IPS-18c (cell line): ENCODE data around the gene NCBP2L.
"Not testable (repeated sequence)": the region's sequence is repeated elsewhere in the genome, so short reads cannot be mapped to it uniquely, and the experiment has no call there.

Experiments
- H3K4me3 ChIP-seq: 2 replicates; pipeline ENCODE4 v1.7.0; 2013; ENCODE audit warnings: low read depth, mild to moderate bottlenecking, low read length, moderate library complexity; ENCODE audit not compliant: insufficient read depth
- H3K9me3 ChIP-seq: one replicate; pipeline ENCODE4 v1.6.1; 2013; ENCODE audit warnings: mild to moderate bottlenecking, low read length, moderate library complexity; ENCODE audit not compliant: control insufficient read depth, insufficient read depth

NCBP2L gene

DNA sequence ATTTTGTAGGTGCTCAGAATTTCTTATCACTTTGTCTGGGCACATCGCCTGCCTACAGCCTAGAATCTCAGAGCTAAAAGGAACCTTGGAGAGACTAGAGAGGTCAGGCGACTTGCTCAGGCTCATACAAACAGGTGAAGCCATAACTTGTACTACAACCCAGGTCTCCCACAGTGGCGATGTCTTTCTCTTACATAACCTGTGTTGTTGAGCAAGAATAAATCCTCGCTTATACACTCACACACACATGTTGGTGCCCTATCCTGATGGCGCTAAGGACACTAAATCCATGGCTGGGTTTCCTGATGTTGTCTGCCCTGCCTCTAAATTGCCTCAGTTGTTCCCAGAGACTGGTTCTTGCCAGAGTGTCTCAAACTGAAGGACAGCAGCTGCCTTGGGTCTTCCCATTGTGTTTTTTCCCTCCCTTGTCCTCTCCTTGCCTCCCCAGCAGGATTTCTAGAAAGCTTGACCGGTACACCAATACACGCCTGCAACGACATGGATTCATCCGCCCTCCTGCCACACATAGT lies 3.6 kb upstream of the NCBP2L start:
- Histone ChIP-seq H3K9me3 (peaks cover 2% of the 10 kb centered on the region), H3K4me3 (no peak overlapping the region)

DNA sequence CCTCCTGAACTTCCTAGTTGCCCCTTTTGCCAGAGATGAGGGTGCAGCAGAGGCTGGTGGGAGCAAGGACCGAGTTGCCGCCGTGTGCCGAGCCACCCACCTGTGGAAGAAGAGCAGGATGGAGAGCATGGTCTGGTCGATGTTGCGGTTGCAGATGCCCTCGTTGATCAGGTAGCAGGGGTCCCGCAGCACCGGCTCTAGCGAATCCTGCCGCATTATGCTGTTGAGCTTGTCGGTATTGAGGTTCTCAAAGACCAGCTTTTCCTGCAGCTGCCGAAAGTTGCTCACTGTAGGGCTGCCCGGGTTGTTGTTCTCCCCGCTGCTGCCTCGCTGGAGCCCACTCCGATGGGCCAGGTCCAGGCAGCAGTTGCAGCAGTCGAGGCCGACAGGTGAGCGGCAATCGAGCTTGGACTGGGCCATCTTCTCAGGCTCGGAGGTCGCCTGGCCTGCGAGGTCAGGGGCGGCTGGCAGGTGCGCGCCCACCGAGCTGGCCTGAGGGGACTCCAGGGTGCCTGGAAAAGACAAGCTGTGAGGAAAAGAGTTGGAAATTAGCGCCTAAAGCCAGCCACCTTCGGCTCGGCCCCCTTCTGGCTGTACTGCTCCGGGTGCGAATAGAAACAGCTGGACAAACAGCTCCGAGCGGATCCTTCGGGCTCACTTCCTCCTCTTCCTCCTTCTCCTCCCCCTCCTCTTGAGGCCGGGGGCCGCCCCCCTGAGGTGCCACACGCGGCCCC lies 2.4 kb upstream of the NCBP2L start:
- Histone ChIP-seq H3K4me3 (peak overlapping the region; percentile 61), H3K9me3 (peaks cover 2% of the 10 kb centered on the region)

DNA sequence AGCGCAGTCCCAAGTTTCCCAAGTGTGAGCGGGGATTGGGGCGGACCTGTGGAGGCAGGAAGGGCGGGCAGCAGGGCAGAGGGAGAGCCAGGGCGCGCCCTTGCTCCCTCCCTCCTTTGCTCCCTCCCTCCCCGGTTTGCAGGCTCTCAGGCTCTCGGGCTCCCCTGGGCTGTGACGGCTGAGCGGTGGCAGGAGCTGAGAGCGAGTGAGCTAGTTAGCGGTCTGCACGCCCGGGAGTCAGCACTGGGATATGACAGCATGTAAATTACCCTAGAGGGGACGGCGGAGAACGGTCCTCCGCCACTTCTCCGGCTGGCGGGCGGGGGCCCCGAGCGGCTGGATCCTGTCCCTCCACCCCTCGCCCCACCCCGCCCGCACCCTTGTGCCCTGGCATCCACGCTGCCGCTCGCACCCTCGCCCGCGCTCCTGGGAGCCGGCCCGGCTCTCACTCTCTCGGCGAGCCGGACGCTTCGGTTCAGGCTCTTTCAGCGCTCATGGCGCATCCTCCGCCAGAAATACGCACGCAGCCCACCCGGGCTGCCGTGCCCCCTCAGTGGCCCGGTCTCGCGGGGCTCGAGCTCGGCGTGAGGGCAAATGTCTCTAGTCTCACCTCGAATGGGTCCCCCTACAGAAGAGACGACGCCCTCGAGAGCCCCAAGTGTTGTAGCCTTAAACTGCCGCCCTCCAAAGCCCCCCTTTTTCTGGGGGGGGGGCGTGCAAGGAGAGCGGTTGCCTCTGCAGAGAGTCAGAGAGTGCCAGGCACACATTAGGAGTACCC lies 1.6 kb upstream of the NCBP2L start, which contains the start of gene TSC22D3:
TSS of gene TSC22D3 (minus strand) at position 54 of the 778 bp plus-strand sequence. CDS start 368 bp downstream, outside the sequence.
- Histone ChIP-seq H3K4me3 (peak within 1 kb of the TSS; percentile 61), H3K9me3 (peaks cover 2% of the 10 kb centered on the region)

DNA sequence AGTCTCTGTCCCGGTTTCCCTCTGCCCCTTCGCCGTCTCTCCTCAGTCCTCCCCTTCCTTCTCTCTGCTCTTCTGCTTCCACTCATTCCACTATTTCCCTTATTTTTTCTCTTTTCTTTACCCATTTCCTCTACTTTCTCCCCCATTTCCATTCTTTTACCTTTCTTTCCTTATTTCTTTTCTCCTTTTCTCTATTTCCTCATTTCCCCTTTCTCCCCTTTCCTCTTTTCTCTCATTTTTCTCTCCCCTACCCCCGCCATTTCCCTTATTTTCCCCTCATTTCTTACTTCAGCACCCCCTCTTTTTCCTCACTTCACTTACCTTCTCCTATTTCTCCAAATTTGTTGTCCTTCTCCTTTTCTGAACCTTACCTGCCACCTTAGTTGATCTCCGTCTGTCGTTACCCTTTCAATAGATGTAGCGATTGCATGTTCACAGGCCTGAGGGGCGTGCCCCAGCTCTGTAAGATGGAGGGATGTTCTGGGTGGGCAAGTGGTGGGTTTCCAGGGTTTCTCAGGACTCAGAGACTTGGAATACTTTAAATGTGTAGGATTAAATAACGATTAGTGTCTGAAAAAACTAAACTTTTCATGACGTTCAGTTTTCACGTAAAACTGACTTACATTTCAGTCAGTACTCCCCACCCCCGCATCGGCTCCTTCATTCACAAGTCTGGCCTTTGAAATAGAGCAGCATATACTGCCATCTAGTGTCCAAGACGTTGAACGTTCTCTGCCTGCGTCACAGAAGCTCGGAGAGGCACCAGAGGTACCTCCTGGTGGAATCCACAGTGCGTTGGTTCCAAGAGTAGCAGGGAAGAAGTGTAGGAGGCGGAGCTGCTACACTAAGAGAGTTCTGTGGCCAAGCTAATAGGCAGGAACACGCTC lies 641 bp upstream of the NCBP2L start:
- H3K9me3 ChIP-seq = peaks cover 2% of the 10 kb centered on the region
- H3K4me3 ChIP-seq = peak overlapping the region; percentile 61; the same call in 1 of the 2 replicates

DNA sequence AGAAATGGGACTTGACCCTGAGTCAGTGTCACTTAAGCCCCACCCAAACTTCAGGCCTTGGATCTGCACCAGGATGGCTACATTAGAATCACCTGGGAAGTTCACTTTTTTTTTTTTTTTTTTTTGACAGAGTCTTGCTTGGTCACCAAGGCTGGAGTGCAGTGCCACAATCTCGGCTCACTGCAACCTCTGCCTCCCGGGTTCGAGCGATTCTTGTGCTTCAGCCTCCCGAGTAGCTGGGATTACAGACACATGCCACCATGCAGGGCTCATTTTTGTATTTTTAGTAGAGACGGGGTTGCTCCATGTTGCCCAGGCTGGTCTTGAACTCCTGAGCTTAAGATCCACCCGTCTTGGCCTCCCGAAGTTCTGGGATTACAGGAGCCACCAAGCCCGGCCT lies 3.0 kb downstream of the NCBP2L start:
- Histone ChIP-seq H3K9me3 (no peaks in the 10 kb centered on the region), H3K4me3 (no peak overlapping the region)

DNA sequence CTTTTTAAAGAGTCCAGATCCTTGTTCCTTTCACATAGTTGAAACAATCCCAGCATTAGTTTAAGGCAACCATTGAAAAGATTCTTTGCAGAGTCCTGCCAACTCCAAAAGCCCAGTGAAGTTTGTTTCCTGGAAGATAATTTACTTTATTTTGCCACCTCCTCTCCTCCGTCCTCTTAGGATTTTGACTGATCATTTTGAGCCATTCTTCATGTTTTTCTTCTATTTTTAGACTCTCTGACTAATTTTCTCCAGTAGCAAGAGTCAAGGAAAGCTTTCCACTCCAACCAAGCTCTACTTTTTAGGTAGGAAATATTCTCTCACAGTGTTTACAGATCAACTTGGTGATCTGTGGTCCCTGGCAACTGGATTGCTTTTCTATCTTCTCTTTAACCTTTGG lies 10.3 kb downstream of the NCBP2L start:
- Histone ChIP-seq H3K4me3 (no peak overlapping the region), H3K9me3 (no peaks in the 10 kb centered on the region)

DNA sequence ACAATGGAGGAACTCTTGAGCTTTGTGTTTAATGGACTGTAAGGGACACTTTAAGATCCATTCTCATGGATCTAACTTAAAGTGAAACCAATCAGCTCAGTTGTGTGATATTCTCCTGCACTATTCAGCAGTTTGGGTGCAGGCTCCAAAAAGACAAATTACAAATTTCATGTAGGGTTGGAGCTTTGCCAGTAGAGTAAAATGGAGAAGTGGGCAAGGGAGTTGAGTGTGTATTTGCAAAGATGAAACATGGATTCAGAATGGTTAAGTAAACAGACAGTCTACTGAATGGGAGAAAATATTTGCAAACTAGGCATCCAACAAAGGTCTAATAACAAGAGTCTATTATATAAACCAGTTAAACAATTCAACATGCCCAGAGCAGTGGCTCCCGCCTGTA lies 26.9 kb downstream of the NCBP2L start:
- Histone ChIP-seq H3K4me3 (no peak overlapping the region), H3K9me3 (no peaks in the 10 kb centered on the region)

DNA sequence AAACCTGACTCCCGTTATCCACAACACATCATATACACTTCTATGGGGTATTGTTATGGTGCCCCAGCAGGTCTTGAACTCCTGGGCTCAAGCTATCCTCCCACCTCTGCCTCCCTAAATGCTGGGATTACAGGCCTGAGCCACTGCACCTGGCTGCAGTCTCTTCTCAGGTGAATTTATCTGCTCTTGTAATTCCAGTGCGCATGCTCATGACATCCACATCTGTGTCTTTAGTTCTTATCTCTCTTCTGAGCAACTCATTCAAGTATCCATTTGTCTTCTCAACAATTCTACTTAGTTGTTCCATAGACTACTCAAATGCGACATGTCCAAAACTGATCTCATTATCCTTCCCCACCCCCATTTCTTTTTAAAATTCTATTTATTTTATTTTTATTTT lies 27.6 kb downstream of the NCBP2L start:
- H3K9me3 ChIP-seq = no peaks in the 10 kb centered on the region
- H3K4me3 ChIP-seq = no peak overlapping the region

DNA sequence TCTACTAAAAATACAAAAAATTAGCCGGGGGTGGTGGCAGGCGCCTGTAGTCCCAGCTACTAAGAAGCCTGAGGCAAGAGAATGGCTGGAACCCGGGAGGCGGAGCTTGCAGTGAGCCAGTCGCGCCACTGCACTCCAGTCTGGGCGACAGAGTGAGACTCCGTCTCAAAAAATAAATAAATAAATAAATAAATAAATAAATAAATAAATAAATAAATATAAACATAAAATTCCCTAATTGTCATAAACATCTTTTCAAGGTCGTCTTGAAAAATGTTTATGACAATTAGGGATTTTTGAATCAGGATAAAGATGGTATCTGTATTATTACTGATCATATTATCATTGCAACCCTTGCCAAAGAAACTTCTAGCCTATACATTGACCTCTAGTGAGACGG lies 32.5 kb downstream of the NCBP2L start:
- H3K4me3 ChIP-seq, H3K9me3 ChIP-seq: not testable (repeated sequence)

DNA sequence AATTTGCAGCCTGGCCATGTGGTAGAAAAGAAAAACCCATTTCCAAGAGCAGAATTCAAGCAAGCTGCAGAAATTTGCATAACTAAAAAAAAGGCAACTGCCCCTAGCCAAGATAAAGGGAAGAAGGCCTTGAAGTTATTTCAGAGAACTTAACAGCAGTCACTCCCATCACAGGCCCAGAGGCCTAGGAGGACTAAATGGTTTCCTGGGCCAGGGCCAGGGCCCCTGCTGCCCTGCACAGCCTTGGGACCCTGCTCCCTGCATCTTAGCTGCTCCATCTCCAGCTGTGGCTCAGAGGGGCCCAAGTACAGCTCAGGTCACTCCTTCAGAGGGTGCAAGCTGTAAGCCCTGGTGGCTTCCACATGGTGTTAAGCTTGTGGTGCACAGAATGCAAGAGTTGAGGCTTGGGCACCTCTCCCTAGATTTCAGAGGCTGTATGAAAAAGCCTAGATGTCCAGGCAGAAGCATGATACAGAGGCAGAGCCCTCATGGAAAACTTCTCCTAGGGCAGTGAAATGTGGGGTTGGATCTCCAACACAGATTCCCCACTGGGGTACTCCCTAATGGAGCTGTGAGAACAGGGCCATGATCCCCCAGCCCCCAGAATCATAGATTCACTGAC lies 41.5 kb downstream of the NCBP2L start:
- H3K4me3 ChIP-seq = no peak overlapping the region
- H3K9me3 ChIP-seq = peaks cover 13% of the 10 kb centered on the region

DNA sequence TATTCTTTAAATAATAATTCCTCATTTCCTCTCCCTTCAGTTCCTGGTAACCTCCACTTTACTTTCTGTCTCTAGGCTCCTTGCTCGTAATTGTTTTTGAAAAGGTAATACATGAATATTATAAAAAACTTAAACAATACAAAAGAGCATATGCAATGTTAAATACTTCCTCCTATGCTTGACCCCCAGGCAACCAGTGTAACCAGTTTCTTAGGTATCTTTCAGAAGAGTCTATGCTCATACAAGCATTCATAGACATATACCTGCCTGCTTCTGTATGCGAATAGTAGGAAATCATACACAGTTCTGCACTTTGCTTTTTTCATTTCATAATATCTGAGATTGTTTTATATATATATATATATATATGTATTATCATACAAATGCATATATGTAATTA lies 45.5 kb downstream of the NCBP2L start:
- H3K4me3 ChIP-seq = no peak overlapping the region
- H3K9me3 ChIP-seq = peaks cover 13% of the 10 kb centered on the region

DNA sequence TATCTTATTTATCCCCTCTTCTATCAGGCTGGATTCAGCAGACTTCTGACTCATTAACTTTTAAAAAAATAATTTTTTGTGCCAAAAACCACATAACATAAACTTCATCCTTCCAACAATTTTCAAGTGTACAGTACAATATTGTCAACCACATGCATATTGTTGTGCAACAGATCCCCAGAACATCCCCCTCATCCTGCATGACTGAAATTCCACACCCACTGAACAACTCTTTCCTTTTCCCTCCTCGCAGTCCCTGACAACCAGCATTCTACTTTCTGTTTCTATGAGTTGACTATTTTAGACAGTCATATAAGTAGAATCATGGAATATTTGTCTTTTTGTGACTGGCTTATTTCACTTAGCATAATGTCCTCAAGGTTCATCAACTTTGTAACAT lies 45.9 kb downstream of the NCBP2L start:
- Histone ChIP-seq H3K9me3 (peaks cover 9% of the 10 kb centered on the region), H3K4me3 (no peak overlapping the region)

DNA sequence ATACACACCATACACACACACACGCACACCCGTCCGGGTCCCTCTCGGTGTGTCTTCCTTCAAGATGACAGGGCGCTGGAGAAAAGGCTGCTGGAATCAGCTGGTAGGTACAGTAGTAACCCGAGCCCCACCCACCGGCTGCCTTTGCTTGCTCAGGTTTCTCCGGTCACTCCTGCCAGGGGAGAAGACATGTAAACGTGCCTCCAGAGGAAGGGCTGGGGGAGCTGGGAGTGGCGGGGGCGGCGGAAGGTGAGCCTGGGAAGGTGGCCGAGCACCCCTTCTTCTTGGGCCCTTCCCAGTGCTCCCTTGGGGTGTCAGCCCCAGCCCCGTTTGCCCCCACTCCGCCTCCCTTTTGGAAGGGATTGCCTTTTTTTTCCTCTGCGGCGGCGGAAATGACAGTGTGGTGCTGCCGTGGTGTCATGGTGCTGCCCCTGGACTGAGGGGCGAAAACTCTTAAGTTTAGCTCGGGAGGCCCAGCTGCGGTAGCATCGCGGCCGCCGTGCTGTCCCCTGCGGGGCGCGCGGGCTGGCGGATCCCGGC lies 48.2 kb downstream of the NCBP2L start, which contains the start of gene MID2:
TSS of gene MID2 (plus strand) at position 169 of the 540 bp plus-strand sequence. CDS start 561 bp downstream, outside the sequence.
- peak within 1 kb of the TSS; percentile 63 for H3K4me3 ChIP-seq

DNA sequence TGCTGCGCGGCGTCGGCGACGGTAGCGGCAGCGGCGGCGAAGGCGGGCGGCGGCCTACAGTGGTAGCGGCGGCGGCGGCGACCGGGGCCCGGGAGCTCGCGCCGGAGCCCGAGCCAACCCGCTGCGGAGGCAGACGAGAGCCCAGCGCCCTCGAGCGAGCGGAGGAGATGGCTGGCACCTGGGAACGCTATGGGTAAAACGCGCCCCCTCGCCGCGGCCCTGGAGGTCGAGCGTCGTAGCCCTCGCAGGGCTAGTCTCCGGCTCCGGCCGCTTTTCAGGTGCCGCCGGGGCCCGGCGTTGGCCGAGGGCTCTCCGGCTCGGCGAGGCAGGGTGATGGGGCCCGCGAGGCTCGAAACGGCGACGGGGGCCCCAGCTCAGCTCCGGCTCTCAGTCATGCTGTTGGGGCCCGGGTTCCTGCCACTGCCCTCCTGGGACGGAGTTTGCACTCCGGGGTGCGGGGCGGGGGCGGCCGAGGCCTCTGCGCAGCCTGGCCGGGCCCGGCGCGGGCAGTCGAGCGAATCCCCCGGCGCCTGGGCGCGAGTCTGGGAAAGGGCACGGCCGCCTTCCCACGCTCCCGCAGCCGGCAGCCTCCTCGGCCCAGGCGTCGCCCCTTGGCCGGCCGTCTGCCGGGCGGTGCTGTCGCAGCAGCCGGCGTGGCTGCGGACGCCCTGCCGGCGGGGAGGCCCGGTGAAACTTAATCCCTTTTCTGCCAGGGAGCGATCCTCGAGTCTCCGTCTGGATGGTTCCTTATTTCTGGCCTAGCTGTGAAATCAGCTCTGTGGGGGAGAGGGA lies 48.9 kb downstream of the NCBP2L start:
- peak overlapping the region; percentile 63 for H3K4me3 ChIP-seq
- H3K9me3 ChIP-seq = peaks cover 2% of the 10 kb centered on the region

More for the DNA sequence above, 48.2 kb downstream of the NCBP2L start, which contains the start of gene MID2:
- H3K9me3 ChIP-seq = peaks cover 2% of the 10 kb centered on the region

DNA sequence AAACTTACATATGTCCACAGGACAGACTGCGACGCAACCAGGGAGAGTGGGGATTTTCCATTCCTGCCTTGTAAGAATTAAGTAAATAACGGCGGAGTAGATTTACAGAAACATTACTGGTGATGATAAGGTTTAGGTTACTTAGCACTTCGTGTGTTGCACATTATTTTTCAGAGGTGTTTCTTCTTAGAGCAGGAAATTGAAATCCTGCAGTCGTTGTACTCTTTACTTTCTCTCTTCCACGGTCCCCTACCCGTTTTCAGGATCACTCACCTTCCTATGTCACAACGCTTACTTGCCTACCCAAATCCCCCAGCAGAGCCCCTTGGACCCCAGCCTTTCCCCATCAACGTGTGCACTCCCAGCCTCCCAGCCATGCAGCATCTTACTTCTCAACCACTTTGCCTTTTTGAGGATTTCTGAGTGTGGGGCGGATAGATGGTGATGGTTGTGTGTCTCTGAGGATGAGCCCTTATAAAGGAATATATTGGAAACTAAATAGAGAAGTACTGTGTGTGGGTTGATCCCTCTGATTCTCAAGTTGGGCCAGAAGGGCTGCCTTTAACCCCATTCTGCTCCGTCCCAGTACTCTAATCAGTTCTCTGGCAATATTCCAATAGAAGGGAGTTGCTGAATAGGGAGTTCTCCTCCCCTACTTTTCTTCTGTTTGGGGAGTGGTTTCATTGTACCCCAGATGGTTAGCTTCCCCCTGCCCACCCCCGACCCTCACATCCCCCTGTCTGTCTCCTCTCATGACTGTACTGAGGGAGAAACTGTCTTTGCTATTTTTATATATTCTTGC lies 49.7 kb downstream of the NCBP2L start:
- Histone ChIP-seq H3K4me3 (peak overlapping the region; percentile 63; the same call in 1 of the 2 replicates), H3K9me3 (no peaks in the 10 kb centered on the region)
